PFSK-1 (cell line): ENCODE results near the gene IQCE.

Experiments used
- FOXP2 ChIP-seq: optimal IDR thresholded peaks from 2 replicates; pipeline ENCODE3; 2011; ENCODE audit warnings: borderline replicate concordance, control low read depth, inconsistent platforms; ENCODE audit not compliant: insufficient read depth; ENCODE audit errors: extremely low read length, extremely low read depth
- POLR2AphosphoS5 ChIP-seq: IDR thresholded peaks from 2 replicates; pipeline ENCODE4 v1.6.1; 2012; ENCODE audit warnings: low read depth, mild to moderate bottlenecking, control low read depth, low read length, moderate library complexity
- SIN3A ChIP-seq: IDR thresholded peaks from 2 replicates; pipeline ENCODE4 v1.6.1; 2012; ENCODE audit warnings: mild to moderate bottlenecking, low read length, moderate library complexity, borderline replicate concordance; ENCODE audit not compliant: insufficient read depth
- TAF1 ChIP-seq: IDR thresholded peaks from 2 replicates; pipeline ENCODE4 v1.6.1; 2012; ENCODE audit warnings: low read length, control low read depth, borderline replicate concordance; ENCODE audit not compliant: insufficient read depth
- TF ChIP-seq, protein P1 (sequence below), 2 experiments: IDR thresholded peaks; 2 replicates each; pipeline versions ENCODE4 v1.6.1 to v1.8.0; 2011 to 2012; ENCODE audit warnings: low read depth in 2 of 2, low read length in 2 of 2, control low read depth in 1 of 2, inconsistent platforms in 1 of 2, mild to moderate bottlenecking in 1 of 2, moderate library complexity in 1 of 2; ENCODE audit not compliant: insufficient read depth in 1 of 2

Gene IQCE

DNA sequence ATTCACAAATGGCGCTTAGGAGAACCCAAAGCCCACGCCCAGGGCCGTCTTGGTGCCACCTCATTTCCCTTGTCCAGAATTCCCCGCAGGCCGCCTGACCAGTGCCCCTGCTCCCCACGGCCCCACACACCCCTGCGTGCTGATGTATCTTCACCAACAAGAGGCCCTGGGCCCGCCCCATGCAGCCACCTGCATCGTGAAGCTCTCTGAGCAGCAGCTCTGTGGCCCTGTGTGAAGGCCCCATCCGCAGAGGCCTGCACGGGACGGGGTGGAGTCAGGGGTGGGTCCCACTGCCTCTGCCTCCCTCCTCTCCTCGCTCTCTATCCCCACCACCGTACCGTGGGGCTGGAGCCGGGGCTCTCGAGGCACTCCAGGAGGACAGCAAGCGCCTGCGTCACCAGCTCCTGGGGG, 18.1 kb upstream of the IQCE start:
- TF ChIP-seq SIN3A (no peak), TAF1 (no peak), POLR2AphosphoS5 (no peak), FOXP2 (no peak)
- TF ChIP-seq, protein P1, sequence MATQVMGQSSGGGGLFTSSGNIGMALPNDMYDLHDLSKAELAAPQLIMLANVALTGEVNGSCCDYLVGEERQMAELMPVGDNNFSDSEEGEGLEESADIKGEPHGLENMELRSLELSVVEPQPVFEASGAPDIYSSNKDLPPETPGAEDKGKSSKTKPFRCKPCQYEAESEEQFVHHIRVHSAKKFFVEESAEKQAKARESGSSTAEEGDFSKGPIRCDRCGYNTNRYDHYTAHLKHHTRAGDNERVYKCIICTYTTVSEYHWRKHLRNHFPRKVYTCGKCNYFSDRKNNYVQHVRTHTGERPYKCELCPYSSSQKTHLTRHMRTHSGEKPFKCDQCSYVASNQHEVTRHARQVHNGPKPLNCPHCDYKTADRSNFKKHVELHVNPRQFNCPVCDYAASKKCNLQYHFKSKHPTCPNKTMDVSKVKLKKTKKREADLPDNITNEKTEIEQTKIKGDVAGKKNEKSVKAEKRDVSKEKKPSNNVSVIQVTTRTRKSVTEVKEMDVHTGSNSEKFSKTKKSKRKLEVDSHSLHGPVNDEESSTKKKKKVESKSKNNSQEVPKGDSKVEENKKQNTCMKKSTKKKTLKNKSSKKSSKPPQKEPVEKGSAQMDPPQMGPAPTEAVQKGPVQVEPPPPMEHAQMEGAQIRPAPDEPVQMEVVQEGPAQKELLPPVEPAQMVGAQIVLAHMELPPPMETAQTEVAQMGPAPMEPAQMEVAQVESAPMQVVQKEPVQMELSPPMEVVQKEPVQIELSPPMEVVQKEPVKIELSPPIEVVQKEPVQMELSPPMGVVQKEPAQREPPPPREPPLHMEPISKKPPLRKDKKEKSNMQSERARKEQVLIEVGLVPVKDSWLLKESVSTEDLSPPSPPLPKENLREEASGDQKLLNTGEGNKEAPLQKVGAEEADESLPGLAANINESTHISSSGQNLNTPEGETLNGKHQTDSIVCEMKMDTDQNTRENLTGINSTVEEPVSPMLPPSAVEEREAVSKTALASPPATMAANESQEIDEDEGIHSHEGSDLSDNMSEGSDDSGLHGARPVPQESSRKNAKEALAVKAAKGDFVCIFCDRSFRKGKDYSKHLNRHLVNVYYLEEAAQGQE (IDR thresholded peaks at IDR 0.05; ENCODE audit: insufficient read depth in 1 of 2, low read depth in 2 of 2, low read length in 2 of 2): no peak

- TF ChIP-seq TAF1: no peak
- no peak for TF ChIP-seq FOXP2
- TF ChIP-seq, protein P1 (IDR thresholded peaks at IDR 0.05; ENCODE audit: insufficient read depth in 1 of 2, low read depth in 2 of 2, low read length in 2 of 2): no peak
- no peak for TF ChIP-seq SIN3A
- TF ChIP-seq POLR2AphosphoS5: no peak
Observed at GRCh38 chr7:2541291-2542010, 17.3 kb upstream of the IQCE start.

DNA sequence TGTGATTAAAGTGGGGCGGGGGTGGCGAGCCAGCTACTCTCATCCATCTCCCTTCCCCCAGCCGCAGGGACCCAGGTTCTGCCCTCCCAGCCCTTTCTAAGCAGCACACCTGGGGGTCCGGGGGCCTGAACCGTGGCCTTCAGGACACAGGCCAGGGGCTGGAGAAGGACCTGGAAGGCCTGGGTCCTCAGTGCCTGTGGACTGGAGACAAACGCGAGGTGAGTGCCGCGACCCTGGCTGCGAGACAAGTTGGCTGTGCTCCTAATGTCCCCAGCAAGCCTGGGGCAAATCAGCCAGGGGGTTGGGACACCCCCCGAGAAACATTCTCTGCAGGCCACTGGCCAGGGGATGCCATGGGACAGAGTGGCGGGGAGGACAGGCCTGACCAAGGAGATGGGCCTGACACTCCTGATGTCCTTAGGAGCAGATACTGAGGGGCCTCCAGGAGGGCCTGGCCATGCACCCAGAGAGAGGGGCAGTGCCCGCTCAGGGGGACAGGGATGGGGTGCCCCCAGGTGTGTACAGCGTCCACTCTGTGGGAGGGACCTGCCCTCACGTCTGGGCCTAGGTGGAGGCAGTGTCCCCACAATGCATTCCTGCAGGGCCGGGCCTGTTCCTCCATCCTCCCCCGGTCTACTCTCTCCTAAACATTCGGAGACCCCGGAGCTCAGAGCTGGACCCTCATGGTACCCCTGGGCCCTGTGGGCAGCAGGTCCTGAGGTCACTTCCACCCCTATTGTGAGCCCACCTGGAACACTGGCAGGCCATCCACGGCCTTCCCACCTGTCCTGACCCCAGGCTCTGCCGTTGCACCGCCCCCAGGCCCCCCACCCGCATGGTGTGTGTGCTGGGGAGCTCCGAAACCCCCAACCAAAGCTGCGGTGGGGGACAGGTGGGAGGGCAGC, 16.5 kb upstream of the IQCE start:
- TF ChIP-seq FOXP2 (no peak), TAF1 (no peak), POLR2AphosphoS5 (no peak), SIN3A (no peak)
- TF ChIP-seq, protein P1 (IDR thresholded peaks at IDR 0.05; ENCODE audit: insufficient read depth in 1 of 2, low read depth in 2 of 2, low read length in 2 of 2): no peak

GRCh38 chr7:2542916-2543871, 15.6 kb upstream of the IQCE start:
- no peak for TF ChIP-seq FOXP2
- TF ChIP-seq, protein P1 (IDR thresholded peaks at IDR 0.05; ENCODE audit: insufficient read depth in 1 of 2, low read depth in 2 of 2, low read length in 2 of 2): no peak
- no peak for TF ChIP-seq TAF1
- TF ChIP-seq POLR2AphosphoS5: no peak
- TF ChIP-seq SIN3A: no peak
